Measurements from ENCODE around the gene CHI3L2. TPM values are rescaled to one million over a fixed set of nuclear protein-coding genes. Genes with fewer than 3 reads are reported as not detected.

Gene CHI3L2
- total RNA-seq, 1 donor from 2014 or later, result not detected

DNA sequence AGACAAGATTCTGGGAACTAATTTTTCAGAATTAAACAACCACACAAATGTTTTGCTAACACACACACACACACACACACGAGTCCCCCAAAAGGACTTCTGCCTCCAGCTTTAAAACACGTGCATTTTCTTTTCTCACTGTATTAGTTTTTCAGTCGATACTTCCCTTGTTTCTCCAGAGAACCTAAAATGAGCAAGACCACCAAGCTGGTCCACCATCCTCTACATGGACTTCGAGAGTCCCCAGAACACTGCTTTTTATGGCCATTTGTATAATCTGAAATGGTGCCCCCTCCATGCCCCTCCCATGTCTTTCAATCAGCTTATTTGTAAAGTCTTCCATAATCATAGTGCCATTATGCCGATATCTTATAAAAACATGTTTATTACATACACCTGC, 10.8 kb upstream of the CHI3L2 start:
- no peaks in the 10 kb centered on the region for H3K9me3 ChIP-seq (ENCODE audit: insufficient read depth, low read depth, low read length)
- no peak for DNase-seq (ENCODE audit: low read depth)
- no peak overlapping the region for H3K27ac ChIP-seq (ENCODE audit: low read depth, low read length)
- H4K20me1 ChIP-seq (ENCODE audit: insufficient read depth, low read length), result no peaks in the 10 kb centered on the region
- no peak for FAIRE-seq
- Mint-ChIP-seq H3K36me3 (ENCODE audit: low read depth, unreplicated experiment) (peaks cover 2% of the 10 kb centered on the region), H3K9me3 (ENCODE audit: unreplicated experiment) (peaks cover 6% of the 10 kb centered on the region), H3K4me3 (ENCODE audit: unreplicated experiment) (no peak overlapping the region), H3K27me3 (ENCODE audit: low read depth, unreplicated experiment) (no peaks in the 10 kb centered on the region), H3K27ac (ENCODE audit: unreplicated experiment) (no peak overlapping the region), H3K4me1 (ENCODE audit: low read depth, unreplicated experiment) (peaks cover 30% of the 10 kb centered on the region)
- H3K27me3 ChIP-seq (ENCODE audit: insufficient read depth, low read length), result peaks cover 3% of the 10 kb centered on the region
- H3K79me2 ChIP-seq (ENCODE audit: insufficient read depth, low read length), result no peaks in the 10 kb centered on the region
- no peak overlapping the region for H3K4me3 ChIP-seq (ENCODE audit: insufficient read depth, low read depth, low read length)
- no peak overlapping the region for H3K4me2 ChIP-seq (ENCODE audit: low read length)
- H3K9ac ChIP-seq (ENCODE audit: low read length), result no peak overlapping the region
- peaks cover 5% of the 10 kb centered on the region for H3K4me1 ChIP-seq (ENCODE audit: insufficient read depth, low read length)
- no peaks in the 10 kb centered on the region for H3K36me3 ChIP-seq (ENCODE audit: insufficient read depth, low read length)
- H2AFZ ChIP-seq (ENCODE audit: low read depth, low read length), result no peak overlapping the region
- no peak for TF ChIP-seq EZH2 (IDR thresholded peaks at IDR 0.05; ENCODE audit: insufficient read depth, low read length)
- TF ChIP-seq, protein P1, sequence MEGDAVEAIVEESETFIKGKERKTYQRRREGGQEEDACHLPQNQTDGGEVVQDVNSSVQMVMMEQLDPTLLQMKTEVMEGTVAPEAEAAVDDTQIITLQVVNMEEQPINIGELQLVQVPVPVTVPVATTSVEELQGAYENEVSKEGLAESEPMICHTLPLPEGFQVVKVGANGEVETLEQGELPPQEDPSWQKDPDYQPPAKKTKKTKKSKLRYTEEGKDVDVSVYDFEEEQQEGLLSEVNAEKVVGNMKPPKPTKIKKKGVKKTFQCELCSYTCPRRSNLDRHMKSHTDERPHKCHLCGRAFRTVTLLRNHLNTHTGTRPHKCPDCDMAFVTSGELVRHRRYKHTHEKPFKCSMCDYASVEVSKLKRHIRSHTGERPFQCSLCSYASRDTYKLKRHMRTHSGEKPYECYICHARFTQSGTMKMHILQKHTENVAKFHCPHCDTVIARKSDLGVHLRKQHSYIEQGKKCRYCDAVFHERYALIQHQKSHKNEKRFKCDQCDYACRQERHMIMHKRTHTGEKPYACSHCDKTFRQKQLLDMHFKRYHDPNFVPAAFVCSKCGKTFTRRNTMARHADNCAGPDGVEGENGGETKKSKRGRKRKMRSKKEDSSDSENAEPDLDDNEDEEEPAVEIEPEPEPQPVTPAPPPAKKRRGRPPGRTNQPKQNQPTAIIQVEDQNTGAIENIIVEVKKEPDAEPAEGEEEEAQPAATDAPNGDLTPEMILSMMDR (IDR thresholded peaks at IDR 0.05; ENCODE audit: insufficient read depth, low read depth, low read length), result no peak

DNA sequence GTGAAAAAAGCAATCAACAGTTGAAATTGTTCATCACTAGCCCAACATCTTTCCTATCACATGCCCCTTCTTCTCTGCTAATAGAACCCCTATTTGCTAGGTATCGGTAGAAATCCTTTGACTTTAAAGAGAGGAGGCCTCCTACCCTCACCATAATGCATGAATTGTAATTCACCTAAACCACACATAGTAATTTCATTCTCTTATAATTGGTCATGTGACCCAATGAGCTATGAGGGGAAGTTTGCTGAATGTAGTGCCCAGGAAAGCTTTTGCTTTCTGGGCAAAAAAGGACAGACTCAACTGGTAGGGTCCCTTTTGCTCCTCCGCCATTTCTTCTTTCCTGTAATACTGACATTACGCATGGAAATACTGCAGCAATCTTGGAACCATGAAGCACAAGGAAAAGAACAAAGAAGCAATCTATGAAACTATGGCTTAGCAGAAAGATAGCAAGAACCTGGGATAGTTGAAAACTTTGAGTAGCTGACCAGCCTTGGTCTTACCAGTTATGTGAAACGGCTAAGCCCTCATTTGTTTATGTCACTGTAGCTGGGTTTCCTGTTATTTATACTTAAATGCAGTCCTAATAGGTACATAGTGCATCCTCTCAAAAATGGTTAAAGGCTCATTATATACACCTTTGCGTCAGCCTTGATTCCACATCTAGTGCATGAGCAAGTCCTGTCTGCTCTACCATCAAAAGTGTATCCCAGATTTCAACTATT, 10.2 kb upstream of the CHI3L2 start:
- no peaks in the 10 kb centered on the region for H4K20me1 ChIP-seq (ENCODE audit: insufficient read depth, low read length)
- DNase-seq (ENCODE audit: low read depth), result no peak
- TF ChIP-seq, protein P1 (IDR thresholded peaks at IDR 0.05; ENCODE audit: insufficient read depth, low read depth, low read length), result no peak
- TF ChIP-seq EZH2 (IDR thresholded peaks at IDR 0.05; ENCODE audit: insufficient read depth, low read length), result no peak
- H2AFZ ChIP-seq (ENCODE audit: low read depth, low read length), result no peak overlapping the region
- H3K27ac Mint-ChIP-seq (ENCODE audit: unreplicated experiment), result no peak overlapping the region
- peaks cover 6% of the 10 kb centered on the region for H3K9me3 Mint-ChIP-seq (ENCODE audit: unreplicated experiment)
- H3K27me3 ChIP-seq (ENCODE audit: insufficient read depth, low read length), result peaks cover 3% of the 10 kb centered on the region
- H3K9me3 ChIP-seq (ENCODE audit: insufficient read depth, low read depth, low read length), result no peaks in the 10 kb centered on the region
- H3K4me1 Mint-ChIP-seq (ENCODE audit: low read depth, unreplicated experiment), result peaks cover 34% of the 10 kb centered on the region
- H3K36me3 ChIP-seq (ENCODE audit: insufficient read depth, low read length), result no peaks in the 10 kb centered on the region
- H3K27me3 Mint-ChIP-seq (ENCODE audit: low read depth, unreplicated experiment), result no peaks in the 10 kb centered on the region
- H3K27ac ChIP-seq (ENCODE audit: low read depth, low read length), result no peak overlapping the region
- no peak for FAIRE-seq
- no peak overlapping the region for H3K4me3 ChIP-seq (ENCODE audit: insufficient read depth, low read depth, low read length)
- H3K79me2 ChIP-seq (ENCODE audit: insufficient read depth, low read length), result no peaks in the 10 kb centered on the region
- no peak overlapping the region for H3K4me3 Mint-ChIP-seq (ENCODE audit: unreplicated experiment)
- H3K36me3 Mint-ChIP-seq (ENCODE audit: low read depth, unreplicated experiment), result peaks cover 2% of the 10 kb centered on the region
- H3K9ac ChIP-seq (ENCODE audit: low read length), result no peak overlapping the region
- peaks cover 6% of the 10 kb centered on the region for H3K4me1 ChIP-seq (ENCODE audit: insufficient read depth, low read length)
- H3K4me2 ChIP-seq (ENCODE audit: low read length), result no peak overlapping the region

Data from astrocyte (in vitro differentiated cells and primary cell).